ENCODE data around the gene ADCY1. TPM values are rescaled to one million over a fixed set of nuclear protein-coding genes. Genes with fewer than 3 reads are reported as not detected.

ADCY1 gene
- total RNA-seq, 1 experiment from 2014 or later, result 0.71 TPM

DNA sequence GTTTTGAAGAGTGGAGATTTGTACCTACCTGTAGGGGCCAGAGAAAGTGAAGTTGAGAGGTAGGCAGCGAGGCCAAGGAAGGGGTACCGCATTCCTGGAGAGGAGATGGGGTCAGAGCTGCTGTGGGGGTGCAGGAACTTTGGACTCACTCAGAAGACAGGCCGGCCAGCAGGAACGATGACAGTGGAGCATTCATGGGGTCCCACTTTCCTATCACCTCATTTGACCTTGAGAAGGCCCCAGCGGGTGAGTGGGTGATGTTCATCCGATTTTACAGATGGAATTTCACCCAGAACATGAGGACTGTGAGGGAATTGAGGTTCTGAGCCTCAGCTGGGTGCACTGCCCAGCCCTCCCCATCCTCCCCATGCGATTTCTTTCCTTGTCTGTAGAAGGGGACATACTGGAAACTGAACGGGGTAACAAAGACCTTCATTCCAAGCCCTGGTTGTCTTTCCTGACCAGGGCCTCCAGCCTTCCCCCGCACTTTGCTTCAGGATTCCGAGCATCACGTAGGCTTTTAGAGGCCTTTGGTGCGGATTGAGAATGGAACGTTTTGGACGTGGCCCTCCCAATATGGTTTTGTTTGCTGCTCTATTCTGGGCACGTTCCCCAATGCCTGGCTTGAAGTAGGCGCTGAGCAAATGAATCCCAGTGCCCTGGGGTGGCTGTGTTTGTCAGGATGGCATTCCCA lies 87.3 kb downstream of the ADCY1 start:
- POLR2A ChIA-PET (ENCODE audit: low non-redundant PET), result no interaction called here
- DNase-seq (ENCODE audit: low spot score), result no peak
- intact Hi-C loops (cut with micrococcal nuclease; ENCODE audit: unreplicated experiment), result loop anchor here (5.0 kb wide), 1 partner anchor 191 kb away; no protein-coding TSS in a partner anchor
- no peak for TF ChIP-seq EZH2 (IDR thresholded peaks at IDR 0.05; ENCODE audit: borderline replicate concordance, low read depth, low read length, poor library complexity, severe bottlenecking)
- TF ChIP-seq, protein P1, sequence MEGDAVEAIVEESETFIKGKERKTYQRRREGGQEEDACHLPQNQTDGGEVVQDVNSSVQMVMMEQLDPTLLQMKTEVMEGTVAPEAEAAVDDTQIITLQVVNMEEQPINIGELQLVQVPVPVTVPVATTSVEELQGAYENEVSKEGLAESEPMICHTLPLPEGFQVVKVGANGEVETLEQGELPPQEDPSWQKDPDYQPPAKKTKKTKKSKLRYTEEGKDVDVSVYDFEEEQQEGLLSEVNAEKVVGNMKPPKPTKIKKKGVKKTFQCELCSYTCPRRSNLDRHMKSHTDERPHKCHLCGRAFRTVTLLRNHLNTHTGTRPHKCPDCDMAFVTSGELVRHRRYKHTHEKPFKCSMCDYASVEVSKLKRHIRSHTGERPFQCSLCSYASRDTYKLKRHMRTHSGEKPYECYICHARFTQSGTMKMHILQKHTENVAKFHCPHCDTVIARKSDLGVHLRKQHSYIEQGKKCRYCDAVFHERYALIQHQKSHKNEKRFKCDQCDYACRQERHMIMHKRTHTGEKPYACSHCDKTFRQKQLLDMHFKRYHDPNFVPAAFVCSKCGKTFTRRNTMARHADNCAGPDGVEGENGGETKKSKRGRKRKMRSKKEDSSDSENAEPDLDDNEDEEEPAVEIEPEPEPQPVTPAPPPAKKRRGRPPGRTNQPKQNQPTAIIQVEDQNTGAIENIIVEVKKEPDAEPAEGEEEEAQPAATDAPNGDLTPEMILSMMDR (conservative IDR thresholded peaks at IDR 0.05; ENCODE audit: low read depth, low read length), result no peak
- H3K27ac ChIP-seq (ENCODE audit: low read depth, low read length, poor library complexity, severe bottlenecking), result no peak overlapping the region
- no peaks in the 10 kb centered on the region for H3K9me3 ChIP-seq (ENCODE audit: low read depth, low read length, poor library complexity, severe bottlenecking)
- BruUV-seq (replicated peaks), result no TSS peak
- no peaks in the 10 kb centered on the region for H3K36me3 ChIP-seq (ENCODE audit: insufficient read depth, low read length, poor library complexity, severe bottlenecking)
- no peaks in the 10 kb centered on the region for H3K4me1 ChIP-seq (ENCODE audit: insufficient read depth, low read length, poor library complexity, severe bottlenecking)
- H3K4me3 ChIP-seq (ENCODE audit: low read depth, low read length, poor library complexity, severe bottlenecking), result no peak overlapping the region
- H3K27me3 ChIP-seq (replicated peaks; ENCODE audit: insufficient read depth, low read depth, low read length, poor library complexity), result no peaks in the 10 kb centered on the region
- CTCF ChIA-PET, result no interaction called here

DNA sequence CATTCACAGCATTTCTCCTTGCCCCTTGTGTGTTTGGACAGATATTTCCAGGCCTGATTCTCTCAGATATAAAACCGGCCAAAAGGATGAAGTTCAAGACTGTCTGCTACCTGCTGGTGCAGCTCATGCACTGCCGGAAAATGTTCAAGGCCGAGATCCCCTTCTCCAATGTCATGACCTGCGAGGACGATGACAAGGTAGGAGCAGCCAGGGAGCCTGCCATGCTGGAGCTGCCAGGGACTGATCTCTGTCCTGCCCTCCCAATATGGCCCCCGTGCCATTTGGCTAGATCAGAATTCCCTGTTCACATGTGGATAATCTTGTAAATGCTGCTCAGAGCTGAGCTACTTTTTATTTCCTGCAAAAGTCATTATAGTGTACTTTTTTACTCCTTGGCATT lies 87.8 kb downstream of the ADCY1 start:
- TF ChIP-seq, protein P1 (conservative IDR thresholded peaks at IDR 0.05; ENCODE audit: low read depth, low read length), result no peak
- no peak for TF ChIP-seq EZH2 (IDR thresholded peaks at IDR 0.05; ENCODE audit: borderline replicate concordance, low read depth, low read length, poor library complexity, severe bottlenecking)
- ChIA-PET CTCF (no interaction called here), POLR2A (ENCODE audit: low non-redundant PET) (no interaction called here)
- no peaks in the 10 kb centered on the region for H3K27me3 ChIP-seq (replicated peaks; ENCODE audit: insufficient read depth, low read depth, low read length, poor library complexity)
- no peaks in the 10 kb centered on the region for H3K4me1 ChIP-seq (ENCODE audit: insufficient read depth, low read length, poor library complexity, severe bottlenecking)
- intact Hi-C loops (cut with micrococcal nuclease; ENCODE audit: unreplicated experiment), result loop anchor here (5.0 kb wide), 1 partner anchor 190 kb away; no protein-coding TSS in a partner anchor
- no peak for DNase-seq (ENCODE audit: low spot score)
- no TSS peak for BruUV-seq (replicated peaks)
- no peaks in the 10 kb centered on the region for H3K36me3 ChIP-seq (ENCODE audit: insufficient read depth, low read length, poor library complexity, severe bottlenecking)
- no peak overlapping the region for H3K27ac ChIP-seq (ENCODE audit: low read depth, low read length, poor library complexity, severe bottlenecking)
- H3K9me3 ChIP-seq (ENCODE audit: low read depth, low read length, poor library complexity, severe bottlenecking), result no peaks in the 10 kb centered on the region
- H3K4me3 ChIP-seq (ENCODE audit: low read depth, low read length, poor library complexity, severe bottlenecking), result no peak overlapping the region

DNA sequence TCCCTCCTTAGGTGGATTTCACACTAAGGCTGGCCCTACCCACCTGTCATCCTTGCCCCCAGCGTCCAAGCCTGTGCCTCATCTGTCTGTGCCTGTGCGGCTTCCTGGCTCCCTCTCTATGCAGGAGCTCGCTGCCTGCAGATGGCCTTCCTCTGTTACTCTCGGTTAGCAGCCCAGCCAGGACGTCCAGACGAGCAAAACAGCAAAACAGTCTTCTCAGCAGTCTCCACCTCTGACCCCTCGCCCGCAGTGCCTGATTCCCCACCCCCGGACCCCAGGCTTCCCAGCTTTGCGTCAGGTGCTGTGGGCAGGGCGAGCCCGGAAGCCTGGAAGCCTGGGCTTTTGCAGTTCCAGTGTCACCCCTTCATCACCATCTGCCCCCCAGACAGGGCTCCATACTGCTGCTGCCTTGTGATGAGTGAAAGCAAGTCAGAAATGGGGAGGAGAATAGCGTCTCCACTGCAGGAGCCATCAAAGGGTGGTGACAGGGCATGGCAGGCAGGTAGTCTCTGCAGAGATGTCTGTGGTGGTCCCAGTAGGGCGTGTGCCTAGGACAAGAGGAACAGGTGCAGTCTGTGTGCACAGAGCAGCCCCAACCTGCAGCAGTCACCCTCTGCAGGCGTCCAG lies 88.5 kb downstream of the ADCY1 start:
- Histone ChIP-seq H3K27me3 (replicated peaks; ENCODE audit: insufficient read depth, low read depth, low read length, poor library complexity) (no peaks in the 10 kb centered on the region), H3K27ac (ENCODE audit: low read depth, low read length, poor library complexity, severe bottlenecking) (no peak overlapping the region), H3K9me3 (ENCODE audit: low read depth, low read length, poor library complexity, severe bottlenecking) (no peaks in the 10 kb centered on the region), H3K4me3 (ENCODE audit: low read depth, low read length, poor library complexity, severe bottlenecking) (no peak overlapping the region), H3K4me1 (ENCODE audit: insufficient read depth, low read length, poor library complexity, severe bottlenecking) (no peaks in the 10 kb centered on the region), H3K36me3 (ENCODE audit: insufficient read depth, low read length, poor library complexity, severe bottlenecking) (no peaks in the 10 kb centered on the region)
- POLR2A ChIA-PET (ENCODE audit: low non-redundant PET), result no interaction called here
- CTCF ChIA-PET, result no interaction called here
- no TSS peak for BruUV-seq (replicated peaks)
- intact Hi-C loops (cut with micrococcal nuclease; ENCODE audit: unreplicated experiment), result loop anchor here (5.0 kb wide), 1 partner anchor 190 kb away; no protein-coding TSS in a partner anchor
- no peak for DNase-seq (ENCODE audit: low spot score)
- TF ChIP-seq EZH2 (IDR thresholded peaks at IDR 0.05; ENCODE audit: borderline replicate concordance, low read depth, low read length, poor library complexity, severe bottlenecking), result no peak
- TF ChIP-seq, protein P1 (conservative IDR thresholded peaks at IDR 0.05; ENCODE audit: low read depth, low read length), result no peak

Data from A673 (cell line).